OCI-LY7 (cell line): ENCODE results near the gene POLR2F. TPM values are rescaled to one million over a fixed set of nuclear protein-coding genes. Genes with fewer than 3 reads are reported as not detected.

ENCODE experiments used
- BruUV-seq: library from RNA; stranded (reverse); fragments of 400-500 nt; replicated peaks from 2 replicates; lab custom pipeline; 2021; lab: Mats Ljungman, UMichigan
- CTCF ChIA-PET: fragments of 300-600 bp; sonication (Branson Sonifier 250); formaldehyde crosslinking; loops from one replicate; lab custom pipeline; 2022; ENCODE audit warnings: antibody characterized with exemption; ENCODE audit not compliant: unreplicated experiment; lab: Charles Lee
- POLR2A ChIA-PET: fragments of 300-600 bp; sonication (Branson Sonifier 250); formaldehyde crosslinking; loops from one replicate; lab custom pipeline; 2022; ENCODE audit warnings: antibody characterized with exemption; lab: Charles Lee
- DNase-seq: peaks from one replicate; pipeline ENCODE4 v3.0.0-alpha.2; 2015; ENCODE audit warnings: low spot score
- H2AFZ ChIP-seq: fragments of 200-600 bp; sonication (generic), shearing (Covaris generic); 2 replicates; pipeline ENCODE4 v1.6.1; 2014; ENCODE audit warnings: mild to moderate bottlenecking, antibody characterized with exemption, low read length, moderate library complexity
- H3K27ac ChIP-seq: fragments of 200-600 bp; sonication (generic); 2 replicates; pipeline ENCODE4 v1.5.1; 2014; ENCODE audit warnings: mixed run types, low read depth, mild to moderate bottlenecking, moderate library complexity, low read length, inconsistent platforms; ENCODE audit not compliant: poor library complexity, severe bottlenecking
- H3K36me3 ChIP-seq: fragments of 200-600 bp; sonication (generic); 2 replicates; pipeline ENCODE4 v1.6.1; 2014; ENCODE audit warnings: mild to moderate bottlenecking, antibody characterized with exemption, low read length, moderate library complexity, mixed read lengths; ENCODE audit not compliant: insufficient read depth
- H3K4me1 ChIP-seq: fragments of 200-600 bp; sonication (generic); 2 replicates; pipeline ENCODE4 v1.5.1; 2014; ENCODE audit warnings: mild to moderate bottlenecking, low read length; ENCODE audit not compliant: insufficient read depth, poor library complexity, severe bottlenecking
- H3K4me2 ChIP-seq: fragments of 200-600 bp; sonication (generic); 2 replicates; pipeline ENCODE4 v1.6.1; 2014; ENCODE audit warnings: mild to moderate bottlenecking, low read length
- H3K4me3 ChIP-seq: fragments of 200-600 bp; sonication (generic); 2 replicates; pipeline ENCODE4 v1.5.1; 2014; ENCODE audit warnings: mild to moderate bottlenecking, low read depth, low read length; ENCODE audit not compliant: poor library complexity, severe bottlenecking
- H3K79me2 ChIP-seq: fragments of 200-600 bp; sonication (generic); 2 replicates; pipeline ENCODE4 v1.6.1; 2016; ENCODE audit warnings: low read depth, mild to moderate bottlenecking, low read length, moderate library complexity, mixed read lengths; ENCODE audit not compliant: insufficient read depth
- H3K9me2 ChIP-seq: fragments of 200-600 bp; sonication (generic); 2 replicates; pipeline ENCODE4 v1.6.1; 2016; ENCODE audit warnings: mild to moderate bottlenecking, low read length, mixed read lengths; ENCODE audit not compliant: insufficient read depth
- H3K9me3 ChIP-seq: fragments of 200-600 bp; sonication (generic); 2 replicates; pipeline ENCODE4 v1.6.1; 2014; ENCODE audit warnings: mild to moderate bottlenecking, mixed run types, low read length, mixed read lengths
- H4K20me1 ChIP-seq: fragments of 200-600 bp; sonication (generic); 2 replicates; pipeline ENCODE4 v1.6.1; 2014; ENCODE audit warnings: mild to moderate bottlenecking, antibody characterized with exemption, low read length, moderate library complexity, mixed read lengths; ENCODE audit not compliant: insufficient read depth
- CTCF ChIP-seq: fragments of 200-600 bp; sonication (generic); conservative IDR thresholded peaks from 2 replicates; pipeline ENCODE4 v1.5.1; 2014; ENCODE audit warnings: mild to moderate bottlenecking, antibody characterized with exemption, low read length, moderate library complexity, mixed read lengths
- EZH2phosphoT487 ChIP-seq: fragments of 200-600 bp; sonication (generic); IDR thresholded peaks from 2 replicates; pipeline ENCODE4 v1.6.1; 2018; ENCODE audit warnings: low read depth, borderline replicate concordance, mild to moderate bottlenecking, mixed run types, antibody characterized with exemption, low read length, moderate library complexity, mixed read lengths
- intact Hi-C: fragments of 100-400 bp; cut with micrococcal nuclease; formaldehyde crosslinking; loops from one replicate; pipeline ENCODE4 v1.10.0; 2022; ENCODE audit not compliant: unreplicated experiment
- total RNA-seq, 2 experiments: library from RNA; depleted of rRNA in 1 of 2; stranded (reverse); fragments of >200 nt in 1 of 2; shearing (Covaris generic) in 1 of 2; gene quantifications; 2 replicates each; pipeline ENCODE4 v1.2.3, GENCODE V29; 2014 to 2022

Gene POLR2F
- total RNA-seq, 2 experiments from 2014 or later = 71.2 to 85.9 TPM

DNA sequence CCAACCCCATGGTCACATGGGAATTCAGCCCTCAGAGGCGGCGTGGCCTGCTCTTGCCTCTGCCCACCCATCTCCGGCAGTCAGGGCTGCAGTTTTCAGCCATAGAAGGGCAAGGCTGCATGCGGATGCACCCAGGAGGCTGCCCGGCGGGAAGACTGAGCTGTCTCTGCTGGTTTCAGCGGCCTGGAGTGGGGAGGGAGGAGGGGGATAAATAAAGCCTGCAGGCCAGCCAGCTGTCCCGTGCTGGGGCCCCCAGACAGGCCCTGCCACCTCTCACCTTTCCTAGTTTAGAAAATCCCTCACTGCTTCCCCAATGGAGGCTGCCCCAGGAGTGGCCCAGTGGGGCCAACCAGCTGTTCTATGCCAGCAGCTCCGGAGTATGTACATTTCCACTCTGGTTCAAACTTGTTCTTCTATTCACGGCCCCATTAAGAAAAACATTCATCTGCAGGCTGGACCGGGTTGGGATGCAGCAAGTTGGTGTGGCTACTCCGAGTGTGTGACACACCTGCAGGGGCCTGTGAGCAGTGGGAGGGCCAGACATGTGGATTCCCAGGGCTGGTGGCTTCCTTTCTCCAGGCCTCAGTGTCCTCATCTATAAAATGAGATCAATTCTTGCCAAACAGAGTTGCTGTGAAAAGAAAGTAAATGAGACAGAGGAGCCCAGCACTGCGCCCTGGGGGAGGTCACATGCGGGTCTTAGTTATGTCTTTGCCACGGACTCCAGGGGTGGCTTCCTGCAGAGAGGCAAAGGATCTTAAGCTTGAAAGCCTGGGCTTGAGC is 42.4 kb upstream of the POLR2F start:
- Histone ChIP-seq H2AFZ (no peak overlapping the region), H3K36me3 (peaks cover 5% of the 10 kb centered on the region; the same call in 1 of the 2 replicates), H3K9me2 (no peaks in the 10 kb centered on the region), H3K9me3 (no peaks in the 10 kb centered on the region), H3K4me1 (peaks cover 11% of the 10 kb centered on the region), H4K20me1 (no peaks in the 10 kb centered on the region), H3K79me2 (no peaks in the 10 kb centered on the region), H3K27ac (no peak overlapping the region), H3K4me3 (no peak overlapping the region), H3K4me2 (no peak overlapping the region)
- DNase-seq = no peak
- CTCF ChIA-PET = no interaction called here
- POLR2A ChIA-PET = no interaction called here
- intact Hi-C loops = no loop called here
- no TSS peak for BruUV-seq
- TF ChIP-seq EZH2phosphoT487 = no peak
- TF ChIP-seq CTCF = no peak

GRCh38 chr22:37911697-37912096 is 41.8 kb upstream of the POLR2F start:
- H3K4me2 ChIP-seq = no peak overlapping the region
- no peaks in the 10 kb centered on the region for H4K20me1 ChIP-seq
- no peak overlapping the region for H3K27ac ChIP-seq
- TF ChIP-seq CTCF (no peak), EZH2phosphoT487 (no peak)
- peaks cover 5% of the 10 kb centered on the region; the same call in 1 of the 2 replicates for H3K36me3 ChIP-seq
- no peaks in the 10 kb centered on the region for H3K79me2 ChIP-seq
- ChIA-PET CTCF (no interaction called here), POLR2A (no interaction called here)
- no peaks in the 10 kb centered on the region for H3K9me2 ChIP-seq
- BruUV-seq = no TSS peak
- DNase-seq = no peak
- H3K4me1 ChIP-seq = peaks cover 10% of the 10 kb centered on the region
- H3K4me3 ChIP-seq = no peak overlapping the region
- H2AFZ ChIP-seq = no peak overlapping the region
- intact Hi-C loops = no loop called here
- H3K9me3 ChIP-seq = no peaks in the 10 kb centered on the region

GRCh38 chr22:37912171-37912570 is 41.3 kb upstream of the POLR2F start:
- POLR2A ChIA-PET = no interaction called here
- H3K36me3 ChIP-seq = peaks cover 5% of the 10 kb centered on the region; the same call in 1 of the 2 replicates
- CTCF ChIA-PET = no interaction called here
- TF ChIP-seq EZH2phosphoT487 = no peak
- TF ChIP-seq CTCF = no peak
- H3K4me3 ChIP-seq = no peak overlapping the region
- BruUV-seq = no TSS peak
- H3K4me2 ChIP-seq = no peak overlapping the region
- H4K20me1 ChIP-seq = no peaks in the 10 kb centered on the region
- DNase-seq = no peak
- H2AFZ ChIP-seq = no peak overlapping the region
- intact Hi-C loops = no loop called here
- peaks cover 6% of the 10 kb centered on the region for H3K4me1 ChIP-seq
- no peaks in the 10 kb centered on the region for H3K79me2 ChIP-seq
- H3K9me2 ChIP-seq = no peaks in the 10 kb centered on the region
- no peaks in the 10 kb centered on the region for H3K9me3 ChIP-seq
- H3K27ac ChIP-seq = no peak overlapping the region
